ENCODE results near the gene UBR4. TPM values are rescaled to one million over a fixed set of nuclear protein-coding genes. Genes with fewer than 3 reads are reported as not detected.
"Not testable (repeated sequence)": the region's sequence is repeated elsewhere in the genome, so short reads cannot be mapped to it uniquely, and the experiment has no call there.

Gene UBR4
- polyA plus RNA-seq, 1 of the 3 experiments (the other 2 are of a cell fraction) = 68.7 TPM

DNA sequence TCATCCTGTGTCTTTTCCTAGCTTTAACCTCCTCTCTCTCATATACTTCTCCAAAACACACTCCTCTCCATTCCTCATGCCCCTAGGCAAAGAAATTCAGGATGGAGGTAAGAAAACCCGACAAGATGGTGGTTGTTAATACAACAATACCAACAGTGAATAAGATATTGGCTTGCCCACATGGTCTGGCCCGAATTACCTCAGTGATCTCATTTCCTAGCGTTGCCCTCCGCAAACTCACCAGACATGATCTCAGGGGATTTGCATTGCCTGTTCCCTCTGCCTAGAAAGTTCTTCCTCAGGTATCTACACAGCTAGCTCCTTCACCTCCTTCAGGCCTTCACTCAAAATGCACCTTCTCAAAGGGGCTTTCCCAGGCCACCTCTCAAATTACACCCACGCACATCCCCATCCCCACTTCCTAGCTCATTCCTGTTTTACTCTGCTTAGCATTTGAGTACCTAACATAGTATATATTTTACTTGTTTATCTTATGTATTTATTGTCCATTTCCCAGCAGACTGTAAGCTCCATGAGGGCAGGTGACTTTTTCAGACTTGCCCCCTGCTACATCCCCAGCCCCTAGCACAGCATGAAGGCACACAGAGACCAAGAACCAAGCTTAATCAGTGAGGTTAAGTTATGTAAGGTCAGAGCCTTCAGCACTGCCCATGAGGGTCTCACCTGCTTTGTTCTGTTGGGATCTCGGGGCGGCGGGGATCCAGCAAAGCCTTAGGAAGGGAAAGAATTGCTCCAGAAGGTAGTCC is 10.2 kb upstream of the UBR4 start:
- Histone ChIP-seq H3F3A (replicated peaks; ENCODE audit: insufficient read depth) (peaks cover 17% of the 10 kb centered on the region), H3K9me2 (no peaks in the 10 kb centered on the region), H3K27ac (ENCODE audit: low read depth in 2 of 2, low read length in 1 of 2) (peak overlapping the region in 1 of 2 experiments; percentile 26; a peak in 2 of 4 replicates), H3K4me2 (no peak overlapping the region), H3K9me3 (no peaks in the 10 kb centered on the region), H3K9ac (no peak overlapping the region), H4K20me1 (ENCODE audit: insufficient read depth) (no peaks in the 10 kb centered on the region), H3K79me2 (ENCODE audit: insufficient read depth) (peaks cover 24% of the 10 kb centered on the region), H3K27me3 (ENCODE audit: insufficient read depth) (no peaks in the 10 kb centered on the region), H2AFZ (ENCODE audit: low read depth) (no peak overlapping the region), H3K4me3 (ENCODE audit: low read depth in 2 of 2, low read length in 1 of 2) (no peak overlapping the region), H3K36me3 (replicated peaks in 1 of 2; ENCODE audit: control insufficient read depth in 1 of 2, insufficient read depth in 2 of 2, low read length in 1 of 2) (peaks cover 58 to 68% of the 10 kb centered on the region in 2 experiments), H3K4me1 (ENCODE audit: control insufficient read depth in 1 of 2, insufficient read depth in 2 of 2, low read depth in 1 of 2, low read length in 1 of 2) (no peaks in the 10 kb centered on the region)
- ChIA-PET CTCF (interaction anchor here (2.0 kb wide), 1 partner anchor 21 kb away, joined by 8 read pairs; no protein-coding TSS in a partner anchor), POLR2A (no interaction called here)
- 96% methylated on average over 8 of the region's 8 CpGs for WGBS (ENCODE audit: low lambda C conversion rate)
- TF ChIP-seq JUND (IDR thresholded peaks at IDR 0.05) (no peak), YY1 (IDR thresholded peaks at IDR 0.05; ENCODE audit: low read depth) (no peak), MEF2A (IDR thresholded peaks at IDR 0.05; ENCODE audit: borderline replicate concordance, low read depth) (no peak), GATA2 (CRISPR knock-in tag; IDR thresholded peaks at IDR 0.05) (no peak), NFIC (IDR thresholded peaks at IDR 0.05; ENCODE audit: borderline replicate concordance) (no peak), RFX5 (IDR thresholded peaks at IDR 0.05; ENCODE audit: low read length) (no peak), RAD21 (IDR thresholded peaks at IDR 0.05; ENCODE audit: low read length) (no peak), SIN3A (IDR thresholded peaks at IDR 0.05; ENCODE audit: borderline replicate concordance, low read depth, low read length) (no peak), GABPA (IDR thresholded peaks at IDR 0.05; ENCODE audit: low read depth) (no peak)
- TF ChIP-seq, protein P1, sequence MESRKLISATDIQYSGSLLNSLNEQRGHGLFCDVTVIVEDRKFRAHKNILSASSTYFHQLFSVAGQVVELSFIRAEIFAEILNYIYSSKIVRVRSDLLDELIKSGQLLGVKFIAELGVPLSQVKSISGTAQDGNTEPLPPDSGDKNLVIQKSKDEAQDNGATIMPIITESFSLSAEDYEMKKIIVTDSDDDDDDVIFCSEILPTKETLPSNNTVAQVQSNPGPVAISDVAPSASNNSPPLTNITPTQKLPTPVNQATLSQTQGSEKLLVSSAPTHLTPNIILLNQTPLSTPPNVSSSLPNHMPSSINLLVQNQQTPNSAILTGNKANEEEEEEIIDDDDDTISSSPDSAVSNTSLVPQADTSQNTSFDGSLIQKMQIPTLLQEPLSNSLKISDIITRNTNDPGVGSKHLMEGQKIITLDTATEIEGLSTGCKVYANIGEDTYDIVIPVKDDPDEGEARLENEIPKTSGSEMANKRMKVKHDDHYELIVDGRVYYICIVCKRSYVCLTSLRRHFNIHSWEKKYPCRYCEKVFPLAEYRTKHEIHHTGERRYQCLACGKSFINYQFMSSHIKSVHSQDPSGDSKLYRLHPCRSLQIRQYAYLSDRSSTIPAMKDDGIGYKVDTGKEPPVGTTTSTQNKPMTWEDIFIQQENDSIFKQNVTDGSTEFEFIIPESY (IDR thresholded peaks at IDR 0.05; ENCODE audit: borderline replicate concordance, low read depth) = no peak
- DNase-seq = no peak

DNA sequence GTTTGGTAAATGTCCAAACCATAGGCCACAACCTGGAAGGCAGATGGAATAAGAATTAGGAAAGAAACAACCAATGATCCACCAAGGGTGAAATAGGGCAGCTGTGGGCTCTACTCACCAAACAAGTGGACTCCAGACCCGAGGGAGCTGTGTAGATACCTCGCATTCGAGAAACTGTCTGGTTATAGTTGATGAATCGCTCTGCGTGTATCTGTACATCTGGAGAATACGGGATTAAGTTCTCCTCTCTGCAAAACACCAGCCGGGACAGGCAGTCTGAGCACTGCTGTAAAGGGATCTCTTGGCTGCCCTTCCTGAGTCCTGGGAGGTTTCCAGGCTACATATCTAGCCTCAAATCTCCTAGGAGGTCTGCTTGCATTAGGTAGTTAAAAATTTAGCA is 9.4 kb upstream of the UBR4 start:
- WGBS (ENCODE audit: low lambda C conversion rate) = 75% methylated on average over 7 of the region's 7 CpGs
- H3K4me1 ChIP-seq (ENCODE audit: control insufficient read depth in 1 of 2, insufficient read depth in 2 of 2, low read depth in 1 of 2, low read length in 1 of 2) = no peaks in the 10 kb centered on the region
- no peak overlapping the region for H3K4me2 ChIP-seq
- peaks cover 54 to 66% of the 10 kb centered on the region in 2 experiments for H3K36me3 ChIP-seq (replicated peaks in 1 of 2; ENCODE audit: control insufficient read depth in 1 of 2, insufficient read depth in 2 of 2, low read length in 1 of 2)
- POLR2A ChIA-PET = interaction anchor here (1.3 kb wide), 1 partner anchor 9 kb away, joined by 4 read pairs; the partner anchor contains the start of gene UBR4
- peaks cover 32% of the 10 kb centered on the region for H3K79me2 ChIP-seq (ENCODE audit: insufficient read depth)
- H3K27ac ChIP-seq (ENCODE audit: low read depth in 2 of 2, low read length in 1 of 2) = peak overlapping the region in 1 of 2 experiments; percentile 26; a peak in 2 of 4 replicates
- H4K20me1 ChIP-seq (ENCODE audit: insufficient read depth) = no peaks in the 10 kb centered on the region
- no peaks in the 10 kb centered on the region for H3K9me3 ChIP-seq
- DNase-seq = no peak
- no peaks in the 10 kb centered on the region for H3K9me2 ChIP-seq
- no peak for TF ChIP-seq FOSL2 (IDR thresholded peaks at IDR 0.05; ENCODE audit: borderline replicate concordance, low read depth)
- TF ChIP-seq SMC3 (IDR thresholded peaks at IDR 0.05; ENCODE audit: low read depth, low read length) = no peak
- TF ChIP-seq NFIC (IDR thresholded peaks at IDR 0.05; ENCODE audit: borderline replicate concordance) = no peak
- TF ChIP-seq RXRA (IDR thresholded peaks at IDR 0.05; ENCODE audit: borderline replicate concordance, low read depth) = no peak
- TF ChIP-seq, protein P2, sequence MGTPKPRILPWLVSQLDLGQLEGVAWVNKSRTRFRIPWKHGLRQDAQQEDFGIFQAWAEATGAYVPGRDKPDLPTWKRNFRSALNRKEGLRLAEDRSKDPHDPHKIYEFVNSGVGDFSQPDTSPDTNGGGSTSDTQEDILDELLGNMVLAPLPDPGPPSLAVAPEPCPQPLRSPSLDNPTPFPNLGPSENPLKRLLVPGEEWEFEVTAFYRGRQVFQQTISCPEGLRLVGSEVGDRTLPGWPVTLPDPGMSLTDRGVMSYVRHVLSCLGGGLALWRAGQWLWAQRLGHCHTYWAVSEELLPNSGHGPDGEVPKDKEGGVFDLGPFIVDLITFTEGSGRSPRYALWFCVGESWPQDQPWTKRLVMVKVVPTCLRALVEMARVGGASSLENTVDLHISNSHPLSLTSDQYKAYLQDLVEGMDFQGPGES (IDR thresholded peaks at IDR 0.05; ENCODE audit: low read depth, low read length) = no peak
- TF ChIP-seq TAF1 (IDR thresholded peaks at IDR 0.05; ENCODE audit: borderline replicate concordance, low read depth, low read length) = no peak
- TF ChIP-seq, protein P3, sequence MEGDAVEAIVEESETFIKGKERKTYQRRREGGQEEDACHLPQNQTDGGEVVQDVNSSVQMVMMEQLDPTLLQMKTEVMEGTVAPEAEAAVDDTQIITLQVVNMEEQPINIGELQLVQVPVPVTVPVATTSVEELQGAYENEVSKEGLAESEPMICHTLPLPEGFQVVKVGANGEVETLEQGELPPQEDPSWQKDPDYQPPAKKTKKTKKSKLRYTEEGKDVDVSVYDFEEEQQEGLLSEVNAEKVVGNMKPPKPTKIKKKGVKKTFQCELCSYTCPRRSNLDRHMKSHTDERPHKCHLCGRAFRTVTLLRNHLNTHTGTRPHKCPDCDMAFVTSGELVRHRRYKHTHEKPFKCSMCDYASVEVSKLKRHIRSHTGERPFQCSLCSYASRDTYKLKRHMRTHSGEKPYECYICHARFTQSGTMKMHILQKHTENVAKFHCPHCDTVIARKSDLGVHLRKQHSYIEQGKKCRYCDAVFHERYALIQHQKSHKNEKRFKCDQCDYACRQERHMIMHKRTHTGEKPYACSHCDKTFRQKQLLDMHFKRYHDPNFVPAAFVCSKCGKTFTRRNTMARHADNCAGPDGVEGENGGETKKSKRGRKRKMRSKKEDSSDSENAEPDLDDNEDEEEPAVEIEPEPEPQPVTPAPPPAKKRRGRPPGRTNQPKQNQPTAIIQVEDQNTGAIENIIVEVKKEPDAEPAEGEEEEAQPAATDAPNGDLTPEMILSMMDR (IDR thresholded peaks at IDR 0.05) = no peak
- TF ChIP-seq MXI1 (IDR thresholded peaks at IDR 0.05; ENCODE audit: low read depth, low read length) = no peak
- no peak overlapping the region for H3K4me3 ChIP-seq (ENCODE audit: low read depth in 2 of 2, low read length in 1 of 2)
- H3F3A ChIP-seq (replicated peaks; ENCODE audit: insufficient read depth) = peaks cover 18% of the 10 kb centered on the region
- H3K27me3 ChIP-seq (ENCODE audit: insufficient read depth) = no peaks in the 10 kb centered on the region
- CTCF ChIA-PET = no interaction called here
- H2AFZ ChIP-seq (ENCODE audit: low read depth) = no peak overlapping the region
- H3K9ac ChIP-seq = no peak overlapping the region

DNA sequence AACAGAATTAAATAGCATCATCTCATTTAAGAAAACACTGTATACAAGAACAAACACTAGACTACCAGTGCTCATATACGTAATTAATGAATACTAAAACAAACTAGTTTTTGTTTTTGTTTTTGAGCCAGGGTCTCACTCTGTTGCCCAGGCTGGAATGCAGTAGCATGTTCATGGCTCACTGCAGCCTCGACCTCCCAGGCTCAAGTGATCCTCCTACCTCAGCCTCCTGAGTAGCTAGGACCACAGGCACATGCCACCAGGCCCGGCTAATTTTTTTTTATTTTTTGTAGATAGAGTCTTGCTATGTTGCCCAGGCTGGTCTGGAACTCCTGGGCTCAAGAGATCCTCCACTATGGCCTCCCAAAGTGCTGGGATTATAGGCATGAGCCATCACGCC is 6.5 kb upstream of the UBR4 start:
- 89% methylated on average over 4 of the region's 4 CpGs for WGBS (ENCODE audit: low lambda C conversion rate)
- H3K79me2 ChIP-seq (ENCODE audit: insufficient read depth) = peaks cover 61% of the 10 kb centered on the region
- CTCF ChIA-PET = interaction anchor here (1.4 kb wide), 1 partner anchor 24 kb away, joined by 7 read pairs; no protein-coding TSS in a partner anchor

More for the DNA sequence above, 6.5 kb upstream of the UBR4 start:
- H2AFZ ChIP-seq (ENCODE audit: low read depth); H4K20me1 ChIP-seq (ENCODE audit: insufficient read depth); DNase-seq; H3K9me3 ChIP-seq; H3K9ac ChIP-seq; H3K9me2 ChIP-seq; H3K27ac ChIP-seq (ENCODE audit: low read depth in 2 of 2, low read length in 1 of 2); H3K4me2 ChIP-seq; H3K4me3 ChIP-seq (ENCODE audit: low read depth in 2 of 2, low read length in 1 of 2); H3K4me1 ChIP-seq (ENCODE audit: control insufficient read depth in 1 of 2, insufficient read depth in 2 of 2, low read depth in 1 of 2, low read length in 1 of 2); H3K27me3 ChIP-seq (ENCODE audit: insufficient read depth); POLR2A ChIA-PET: not testable (repeated sequence)
- H3K36me3 ChIP-seq (replicated peaks in 1 of 2; ENCODE audit: control insufficient read depth in 1 of 2, insufficient read depth in 2 of 2, low read length in 1 of 2) = peaks cover 59 to 70% of the 10 kb centered on the region in 2 experiments
- H3F3A ChIP-seq (replicated peaks; ENCODE audit: insufficient read depth) = peaks cover 22% of the 10 kb centered on the region
